SK-N-SH treated with all-trans-retinoic acid at 6 μM for 48 hours (cell line): Measurements from ENCODE around the gene SRP54.
"Not testable (repeated sequence)": the region's sequence is repeated elsewhere in the genome, so short reads cannot be mapped to it uniquely, and the experiment has no call there.

ENCODE experiments used
- ATAC-seq: fragments of 200-7000 bp; cut with Tn5 transposase; 3 replicates; pipeline ENCODE4 v1.9.1; 2020; ENCODE audit warnings: mild to moderate bottlenecking, moderate library complexity
- ARNTL ChIP-seq: fragments of 450-650 bp; formaldehyde crosslinking; IDR thresholded peaks from 2 replicates; pipeline ENCODE4 v1.5.0; 2020; ENCODE audit warnings: low read depth, mild to moderate bottlenecking, moderate library complexity, borderline replicate concordance
- BACH2 ChIP-seq: fragments of 250-450 bp; sonication (Bioruptor Pico); IDR thresholded peaks from 2 replicates; pipeline ENCODE4 v1.9.0; 2021; ENCODE audit warnings: mild to moderate bottlenecking, borderline replicate concordance
- CREB5 ChIP-seq: fragments of 250-450 bp; sonication (Bioruptor Pico); IDR thresholded peaks from 2 replicates; pipeline ENCODE4 v1.5.1; 2020; ENCODE audit warnings: low read depth, mild to moderate bottlenecking, moderate library complexity
- CSDC2 ChIP-seq: fragments of 250-450 bp; sonication (Bioruptor Pico); IDR thresholded peaks from 2 replicates; pipeline ENCODE4 v1.5.0; 2020; ENCODE audit warnings: mild to moderate bottlenecking, moderate library complexity
- CSRNP3 ChIP-seq: fragments of 250-450 bp; sonication (Bioruptor Pico); IDR thresholded peaks from 2 replicates; pipeline ENCODE4 v1.5.1; 2021; ENCODE audit warnings: mild to moderate bottlenecking, moderate library complexity
- ESRRG ChIP-seq: fragments of 250-450 bp; sonication (Bioruptor Pico); IDR thresholded peaks from 2 replicates; pipeline ENCODE4 v1.6.1; 2021; ENCODE audit warnings: mild to moderate bottlenecking
- ISL1 ChIP-seq: fragments of 250-450 bp; sonication (Bioruptor Pico); IDR thresholded peaks from 2 replicates; pipeline ENCODE4 v2.1.2; 2022; ENCODE audit warnings: mild to moderate bottlenecking, moderate library complexity
- OSR1 ChIP-seq: fragments of 250-450 bp; sonication (Bioruptor Pico); IDR thresholded peaks from 2 replicates; pipeline ENCODE4 v1.8.0; 2022; ENCODE audit warnings: moderate library complexity, mild to moderate bottlenecking, inconsistent platforms
- POU6F1 ChIP-seq: fragments of 250-450 bp; sonication (Bioruptor Pico); IDR thresholded peaks from 2 replicates; pipeline ENCODE4 v1.8.0; 2021; ENCODE audit warnings: low read depth, mild to moderate bottlenecking, moderate library complexity, borderline replicate concordance
- RARB ChIP-seq: fragments of 250-450 bp; sonication (Bioruptor Pico); IDR thresholded peaks from 2 replicates; pipeline ENCODE4 v1.8.0; 2021; ENCODE audit warnings: mild to moderate bottlenecking, moderate library complexity
- SNAI2 ChIP-seq: fragments of 250-450 bp; sonication (Bioruptor Pico); IDR thresholded peaks from 2 replicates; pipeline ENCODE4 v1.5.0; 2020; ENCODE audit warnings: mild to moderate bottlenecking, moderate library complexity
- TCF4 ChIP-seq: fragments of 250-450 bp; sonication (Bioruptor Pico); IDR thresholded peaks from 2 replicates; pipeline ENCODE4 v1.8.0; 2021; ENCODE audit warnings: mild to moderate bottlenecking, moderate library complexity, borderline replicate concordance
- TSHZ2 ChIP-seq: fragments of 250-450 bp; sonication (Bioruptor Pico); IDR thresholded peaks from 2 replicates; pipeline ENCODE4 v1.5.0; 2020; ENCODE audit warnings: mild to moderate bottlenecking, moderate library complexity
- ZC3H10 ChIP-seq: fragments of 250-450 bp; sonication (Bioruptor Pico); IDR thresholded peaks from 2 replicates; pipeline ENCODE4 v1.5.1; 2021; ENCODE audit warnings: mild to moderate bottlenecking, moderate library complexity
- ZFP30 ChIP-seq: fragments of 450-650 bp; formaldehyde crosslinking; IDR thresholded peaks from 2 replicates; pipeline ENCODE4 v1.5.0; 2022; ENCODE audit warnings: mild to moderate bottlenecking, moderate library complexity
- ZNF565 ChIP-seq: fragments of 450-650 bp; formaldehyde crosslinking; conservative IDR thresholded peaks from 2 replicates; pipeline ENCODE4 v1.5.0; 2020; ENCODE audit warnings: low read depth, mild to moderate bottlenecking, moderate library complexity
- ZNF70 ChIP-seq: fragments of 450-650 bp; formaldehyde crosslinking; IDR thresholded peaks from 2 replicates; pipeline ENCODE4 v1.5.0; 2020; ENCODE audit warnings: mild to moderate bottlenecking, moderate library complexity

Gene SRP54

GRCh38 chr14:35032562-35032961, 49.8 kb downstream of the SRP54 start:
- TF ChIP-seq TSHZ2 (CRISPR knock-in tag) (no peak), CSRNP3 (no peak), BACH2 (CRISPR knock-in tag) (no peak), ISL1 (no peak), TCF4 (CRISPR knock-in tag) (no peak), POU6F1 (CRISPR knock-in tag) (no peak), ZC3H10 (CRISPR knock-in tag) (no peak), SNAI2 (CRISPR knock-in tag) (no peak), ARNTL (CRISPR knock-in tag) (no peak), ZFP30 (CRISPR knock-in tag) (no peak), ZNF565 (CRISPR knock-in tag) (no peak), ZNF70 (no peak)
- no peak for ATAC-seq

- ATAC-seq = no peak
- TF ChIP-seq TSHZ2 (CRISPR knock-in tag) (no peak), CREB5 (CRISPR knock-in tag) (no peak)
Observed at GRCh38 chr14:35034440-35034833, 51.6 kb downstream of the SRP54 start.

GRCh38 chr14:35034944-35035554, 52.3 kb downstream of the SRP54 start:
- ATAC-seq = not testable (repeated sequence)

GRCh38 chr14:35038312-35038711, 55.5 kb downstream of the SRP54 start:
- not testable (repeated sequence) for ATAC-seq

GRCh38 chr14:35042632-35043031, 59.8 kb downstream of the SRP54 start:
- ATAC-seq = no peak
- TF ChIP-seq OSR1 (no peak), RARB (no peak), ZNF565 (CRISPR knock-in tag) (no peak), ZNF70 (no peak), ARNTL (CRISPR knock-in tag) (no peak), BACH2 (CRISPR knock-in tag) (no peak), ESRRG (CRISPR knock-in tag) (no peak), ZC3H10 (CRISPR knock-in tag) (no peak), TCF4 (CRISPR knock-in tag) (no peak), TSHZ2 (CRISPR knock-in tag) (no peak), ZFP30 (CRISPR knock-in tag) (no peak), CSDC2 (CRISPR knock-in tag) (no peak), CSRNP3 (no peak)
